IPS-18a (cell line): ENCODE results near the gene GGT1.
"Not testable (repeated sequence)": the region's sequence is repeated elsewhere in the genome, so short reads cannot be mapped to it uniquely, and the experiment has no call there.

ENCODE experiments used
- H3K27ac ChIP-seq: one replicate; pipeline ENCODE4 v1.5.1; 2013; ENCODE audit warnings: low read length
- H3K27me3 ChIP-seq: one replicate; pipeline ENCODE4 v1.6.1; 2013; ENCODE audit warnings: mild to moderate bottlenecking, low read length; ENCODE audit not compliant: control insufficient read depth, insufficient read depth
- H3K36me3 ChIP-seq: one replicate; pipeline ENCODE4 v1.6.1; 2013; ENCODE audit warnings: low read depth, low read length; ENCODE audit not compliant: control insufficient read depth
- H3K4me1 ChIP-seq: one replicate; pipeline ENCODE4 v1.6.1; 2013; ENCODE audit warnings: low read depth, low read length; ENCODE audit not compliant: control insufficient read depth
- H3K4me3 ChIP-seq: one replicate; pipeline ENCODE4 v1.5.1; 2013; ENCODE audit warnings: low read length
- H3K9ac ChIP-seq: one replicate; pipeline ENCODE4 v1.6.1; 2013; ENCODE audit warnings: mild to moderate bottlenecking, low read length, moderate library complexity
- H3K9me3 ChIP-seq: one replicate; pipeline ENCODE4 v1.6.1; 2013; ENCODE audit warnings: low read depth, low read length; ENCODE audit not compliant: control insufficient read depth

GGT1 gene

DNA sequence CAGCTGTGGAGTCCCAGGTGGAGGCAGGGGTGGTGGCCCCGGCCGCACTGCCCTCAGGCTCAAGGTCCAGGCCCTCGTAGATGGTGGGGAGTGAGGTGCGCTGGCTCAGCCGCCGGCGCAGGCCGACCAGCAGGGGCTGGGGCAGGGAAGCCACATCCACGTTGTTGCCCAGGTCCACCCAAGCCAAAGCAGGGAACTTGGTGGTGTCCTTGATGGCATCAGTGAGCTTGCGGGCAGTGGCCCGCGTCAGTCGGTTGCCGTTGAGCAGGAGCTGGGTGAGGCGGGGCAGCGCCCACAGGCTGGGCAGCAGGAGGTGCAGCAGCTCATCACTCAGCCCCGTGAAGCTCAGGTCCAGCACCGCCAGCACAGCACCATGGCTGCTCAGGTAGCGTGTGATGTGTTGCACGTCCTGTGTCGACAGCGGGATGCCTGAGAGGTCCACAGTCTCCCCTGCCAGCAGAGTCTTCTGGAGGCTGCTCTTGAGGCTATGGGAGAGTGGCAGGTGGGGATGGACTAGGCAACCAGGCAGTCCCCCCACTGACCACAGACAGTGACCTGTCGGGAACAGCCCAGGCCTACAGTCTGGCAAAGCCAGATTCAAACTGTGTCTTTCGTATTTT, 17.0 kb upstream of the GGT1 start:
- Histone ChIP-seq H3K9me3 (no peaks in the 10 kb centered on the region), H3K27ac (no peak overlapping the region), H3K27me3 (no peaks in the 10 kb centered on the region), H3K4me1 (no peaks in the 10 kb centered on the region), H3K36me3 (peaks cover 6% of the 10 kb centered on the region), H3K9ac (no peak overlapping the region), H3K4me3 (no peak overlapping the region)

DNA sequence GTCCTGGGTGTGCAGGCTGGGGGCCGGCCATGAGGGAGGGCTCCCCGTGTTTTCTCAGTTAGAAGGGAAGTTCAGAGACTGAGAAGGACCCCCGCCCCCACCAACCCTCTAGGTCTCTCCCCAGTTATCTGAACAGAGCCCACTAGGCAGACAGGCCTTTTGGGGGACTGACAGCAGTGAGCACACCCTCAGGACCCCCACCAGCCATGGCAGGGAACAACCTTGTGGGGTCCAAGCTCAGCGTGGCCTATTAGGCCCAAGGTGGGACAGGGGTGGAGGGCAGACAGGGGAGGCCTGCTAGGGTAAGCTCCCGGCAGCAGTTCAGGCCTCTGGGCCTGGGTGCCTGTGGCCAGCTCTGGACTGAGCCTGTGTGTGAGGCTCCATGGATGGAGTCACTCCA, 15.7 kb upstream of the GGT1 start:
- Histone ChIP-seq H3K36me3 (peaks cover 6% of the 10 kb centered on the region), H3K4me1 (peaks cover 4% of the 10 kb centered on the region), H3K9ac (no peak overlapping the region), H3K9me3 (no peaks in the 10 kb centered on the region), H3K27me3 (no peaks in the 10 kb centered on the region), H3K27ac (no peak overlapping the region), H3K4me3 (no peak overlapping the region)

DNA sequence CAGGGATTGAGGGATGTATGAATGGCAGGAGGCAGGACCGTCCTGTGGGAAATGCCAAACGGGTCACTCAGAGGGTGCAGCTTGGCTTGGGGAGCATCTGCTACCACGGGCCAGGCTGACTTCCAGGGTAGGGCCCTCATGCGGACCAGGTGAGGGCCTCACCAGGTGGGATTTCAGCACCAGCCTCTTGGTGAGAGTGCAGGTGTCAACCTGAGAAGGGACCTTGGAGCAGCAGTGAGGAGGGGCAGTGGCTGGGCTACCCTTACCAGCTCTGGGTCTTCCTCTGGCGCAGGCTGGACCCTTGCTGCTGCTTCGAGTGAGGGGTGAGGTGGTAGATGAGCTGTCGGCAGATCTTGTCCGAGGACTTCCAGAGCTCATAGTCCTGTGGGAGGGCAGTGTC, 15.0 kb upstream of the GGT1 start:
- H3K9me3 ChIP-seq = no peaks in the 10 kb centered on the region
- H3K4me3 ChIP-seq = no peak overlapping the region
- no peaks in the 10 kb centered on the region for H3K27me3 ChIP-seq
- no peak overlapping the region for H3K9ac ChIP-seq
- H3K27ac ChIP-seq = no peak overlapping the region
- H3K4me1 ChIP-seq = peaks cover 5% of the 10 kb centered on the region
- H3K36me3 ChIP-seq = peaks cover 6% of the 10 kb centered on the region

DNA sequence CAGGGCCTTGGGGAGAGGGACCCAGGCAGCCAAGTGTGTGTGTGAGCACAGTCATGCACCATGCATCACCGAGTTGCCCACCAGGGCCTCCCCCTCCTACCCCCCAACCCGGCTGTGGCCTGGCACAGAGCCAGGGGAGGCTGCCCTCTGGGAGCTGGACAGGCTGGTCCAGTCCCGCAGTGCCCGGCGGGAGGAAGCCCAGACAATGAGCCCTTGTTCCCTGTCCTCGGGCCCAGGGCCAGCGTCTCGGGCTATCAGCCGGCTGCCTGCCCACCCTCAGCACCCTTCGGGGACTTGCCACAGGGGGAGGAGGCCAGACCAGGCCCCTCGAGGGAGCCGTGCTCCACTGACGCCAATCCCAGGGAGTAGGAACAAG, 14.6 kb upstream of the GGT1 start:
- Histone ChIP-seq H3K36me3 (peaks cover 6% of the 10 kb centered on the region), H3K4me3 (no peak overlapping the region), H3K9ac (no peak overlapping the region), H3K4me1 (peaks cover 5% of the 10 kb centered on the region), H3K9me3 (no peaks in the 10 kb centered on the region), H3K27me3 (no peaks in the 10 kb centered on the region), H3K27ac (no peak overlapping the region)

DNA sequence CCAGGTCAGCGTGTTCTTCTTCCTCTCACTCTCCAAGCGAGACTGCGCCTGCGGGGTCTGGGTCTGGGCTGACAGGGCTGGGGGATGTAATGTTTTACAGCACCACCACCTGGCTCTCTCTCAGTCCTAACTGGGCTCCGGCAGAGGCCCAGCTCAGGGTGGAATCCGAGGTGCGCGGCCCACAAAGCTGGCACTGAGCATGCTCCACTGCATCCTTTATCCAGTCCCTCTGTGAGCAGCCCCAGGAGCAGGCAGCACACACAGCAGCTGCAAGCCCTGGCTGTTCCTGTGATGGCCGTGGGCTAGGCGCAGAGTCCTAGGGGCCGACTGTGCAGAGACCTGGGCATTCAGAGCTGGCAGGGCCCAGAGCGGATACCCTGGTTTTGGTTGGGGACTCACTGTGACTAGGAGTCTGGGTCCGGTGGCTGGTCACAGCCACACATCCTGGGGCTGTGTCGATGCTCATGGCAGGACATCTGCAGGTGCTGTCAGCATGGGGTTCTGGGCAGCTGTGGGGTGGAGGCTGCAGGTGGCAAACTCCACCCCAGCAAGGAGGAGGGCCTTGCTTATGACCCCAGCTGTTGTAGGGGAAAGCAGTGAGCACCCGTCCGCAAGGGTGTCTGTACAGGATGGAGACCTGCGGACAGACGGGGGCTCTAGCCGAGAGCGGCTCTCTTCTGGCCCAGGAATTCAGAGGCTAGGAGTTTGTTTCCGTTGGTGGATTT, 14.1 kb upstream of the GGT1 start:
- peaks cover 6% of the 10 kb centered on the region for H3K36me3 ChIP-seq
- H3K9ac ChIP-seq = no peak overlapping the region
- H3K4me3 ChIP-seq = no peak overlapping the region
- H3K27ac ChIP-seq = no peak overlapping the region
- peaks cover 5% of the 10 kb centered on the region for H3K4me1 ChIP-seq
- H3K9me3 ChIP-seq = no peaks in the 10 kb centered on the region
- no peaks in the 10 kb centered on the region for H3K27me3 ChIP-seq

DNA sequence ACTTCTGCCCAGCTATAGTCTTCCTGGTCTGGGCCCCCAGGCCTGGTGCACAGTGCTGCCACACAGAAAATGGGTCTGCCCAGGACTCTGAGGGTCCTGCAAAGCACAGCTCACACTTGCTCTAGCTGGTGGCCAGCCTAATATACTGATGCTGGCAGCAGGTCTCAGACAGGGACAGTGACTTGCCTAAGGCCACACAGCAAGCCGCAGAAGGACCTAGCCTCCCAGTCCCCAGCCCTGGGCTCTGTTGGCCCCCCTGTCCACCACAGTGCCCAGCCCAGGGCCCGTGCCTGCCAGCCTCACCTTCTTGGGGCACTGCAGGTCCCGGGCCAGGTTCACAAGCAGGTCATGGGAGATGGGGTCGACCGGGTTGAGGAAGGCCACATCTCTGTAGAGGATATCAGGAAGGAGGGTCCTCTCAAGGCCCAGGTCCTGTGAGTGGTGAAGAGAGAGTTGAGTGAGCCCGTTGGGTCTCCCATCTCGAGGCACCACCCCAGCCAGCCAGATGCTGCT, 13.4 kb upstream of the GGT1 start:
- H3K4me1 ChIP-seq = peaks cover 5% of the 10 kb centered on the region
- H3K36me3 ChIP-seq = peaks cover 6% of the 10 kb centered on the region
- no peak overlapping the region for H3K9ac ChIP-seq
- H3K4me3 ChIP-seq = no peak overlapping the region
- H3K27me3 ChIP-seq = no peaks in the 10 kb centered on the region
- no peak overlapping the region for H3K27ac ChIP-seq
- H3K9me3 ChIP-seq = no peaks in the 10 kb centered on the region

DNA sequence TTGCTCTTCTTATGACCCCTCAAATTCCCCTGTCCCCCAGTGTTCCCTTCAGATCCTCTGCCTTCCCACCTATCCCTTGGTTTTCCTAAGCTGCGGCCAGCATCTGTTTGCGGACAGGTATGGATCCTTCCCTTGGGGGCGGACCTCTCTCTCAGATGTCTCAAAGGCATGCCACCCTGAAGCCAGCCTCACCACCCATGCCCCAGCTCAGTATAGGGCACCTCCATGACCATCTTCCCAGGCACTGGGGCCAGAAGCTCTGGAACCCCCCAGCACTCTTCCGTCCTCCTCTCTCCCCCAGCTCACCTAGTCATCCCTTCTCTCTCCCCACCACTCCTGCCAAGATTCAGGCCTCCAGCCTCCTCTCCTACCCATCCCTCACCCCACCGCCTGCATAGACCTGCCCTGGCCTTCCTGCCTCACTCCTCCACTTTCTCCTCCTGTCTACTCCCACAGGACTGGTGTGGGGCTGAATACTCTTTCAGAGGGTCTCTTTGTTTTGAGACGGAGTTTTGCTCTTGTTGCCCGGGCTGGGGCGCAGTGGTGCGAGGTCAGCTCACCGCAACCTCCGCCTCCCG, 12.3 kb upstream of the GGT1 start:
- peaks cover 6% of the 10 kb centered on the region for H3K36me3 ChIP-seq
- H3K4me3 ChIP-seq = no peak overlapping the region
- no peak overlapping the region for H3K27ac ChIP-seq
- H3K4me1 ChIP-seq = peaks cover 5% of the 10 kb centered on the region
- no peak overlapping the region for H3K9ac ChIP-seq
- no peaks in the 10 kb centered on the region for H3K27me3 ChIP-seq
- no peaks in the 10 kb centered on the region for H3K9me3 ChIP-seq

DNA sequence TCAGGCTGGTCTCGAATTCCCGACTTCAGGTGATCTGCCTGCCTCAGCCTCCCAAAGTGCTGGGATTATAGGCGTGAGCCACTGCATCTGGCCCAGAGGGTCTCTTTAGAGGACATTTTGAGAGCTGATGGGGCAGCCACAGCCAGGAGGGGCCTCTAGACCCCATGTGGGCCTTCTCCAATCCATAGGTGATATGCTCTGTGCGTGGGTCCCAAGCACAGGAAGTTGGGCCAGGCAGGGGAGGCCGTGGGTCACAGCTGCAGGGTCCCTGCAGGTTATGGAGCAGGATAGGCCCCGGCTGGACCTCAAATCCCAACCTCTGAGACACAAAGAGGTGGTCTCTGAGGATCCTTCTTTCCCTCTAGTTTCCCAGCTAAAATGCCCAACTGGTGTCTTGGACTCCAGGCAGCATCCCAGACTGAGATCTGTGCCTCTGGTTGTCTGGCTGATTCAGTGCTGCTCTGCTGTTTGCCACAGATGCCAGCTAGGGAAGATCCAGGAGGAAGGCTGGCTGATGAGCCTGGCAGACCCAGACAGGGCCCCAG, 11.6 kb upstream of the GGT1 start:
- Histone ChIP-seq H3K9me3 (no peaks in the 10 kb centered on the region), H3K36me3 (peaks cover 6% of the 10 kb centered on the region), H3K9ac (no peak overlapping the region), H3K4me3 (no peak overlapping the region), H3K27ac (no peak overlapping the region), H3K27me3 (no peaks in the 10 kb centered on the region), H3K4me1 (peaks cover 5% of the 10 kb centered on the region)

DNA sequence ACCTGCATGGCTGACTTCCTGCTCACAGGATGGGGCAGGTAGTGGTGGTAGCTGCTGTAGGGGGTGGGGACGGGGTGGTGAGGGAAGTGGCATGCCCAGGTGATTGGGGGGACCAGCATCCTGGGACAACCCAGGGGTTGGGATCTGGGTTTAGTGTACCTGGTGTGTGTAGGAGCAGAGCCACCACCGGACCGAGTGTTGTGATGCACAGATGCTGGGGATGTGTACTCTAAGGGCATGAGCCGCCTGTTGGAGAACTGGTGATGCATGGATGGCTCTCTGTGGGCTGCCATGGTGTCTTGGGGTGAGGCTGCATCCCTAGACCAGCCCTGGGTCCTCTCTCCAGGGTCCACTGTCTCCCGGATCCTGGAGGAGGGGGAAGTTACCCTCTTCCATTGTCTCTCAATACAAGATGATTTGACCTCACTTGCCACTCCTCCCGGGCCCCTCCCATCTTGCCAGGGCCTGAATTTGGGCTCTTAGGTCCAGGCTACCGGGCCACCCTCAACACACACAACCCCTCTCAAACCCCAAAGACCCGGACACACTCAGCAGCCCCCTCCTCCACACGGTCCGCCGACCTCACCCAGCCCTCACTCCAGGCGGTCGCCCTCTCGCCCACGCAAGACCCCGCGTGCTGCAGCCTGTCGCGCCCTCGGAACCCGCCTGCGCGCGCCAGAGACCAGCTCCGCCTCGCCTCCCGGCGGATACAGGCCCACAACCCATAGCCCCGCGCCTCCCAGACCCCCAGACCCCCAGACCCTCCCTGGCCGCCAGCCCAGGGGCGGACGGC, 10.7 kb upstream of the GGT1 start:
- Histone ChIP-seq H3K9ac (peak overlapping the region; percentile 58), H3K4me3 (peak overlapping the region; percentile 65), H3K27ac (no peak overlapping the region)

DNA sequence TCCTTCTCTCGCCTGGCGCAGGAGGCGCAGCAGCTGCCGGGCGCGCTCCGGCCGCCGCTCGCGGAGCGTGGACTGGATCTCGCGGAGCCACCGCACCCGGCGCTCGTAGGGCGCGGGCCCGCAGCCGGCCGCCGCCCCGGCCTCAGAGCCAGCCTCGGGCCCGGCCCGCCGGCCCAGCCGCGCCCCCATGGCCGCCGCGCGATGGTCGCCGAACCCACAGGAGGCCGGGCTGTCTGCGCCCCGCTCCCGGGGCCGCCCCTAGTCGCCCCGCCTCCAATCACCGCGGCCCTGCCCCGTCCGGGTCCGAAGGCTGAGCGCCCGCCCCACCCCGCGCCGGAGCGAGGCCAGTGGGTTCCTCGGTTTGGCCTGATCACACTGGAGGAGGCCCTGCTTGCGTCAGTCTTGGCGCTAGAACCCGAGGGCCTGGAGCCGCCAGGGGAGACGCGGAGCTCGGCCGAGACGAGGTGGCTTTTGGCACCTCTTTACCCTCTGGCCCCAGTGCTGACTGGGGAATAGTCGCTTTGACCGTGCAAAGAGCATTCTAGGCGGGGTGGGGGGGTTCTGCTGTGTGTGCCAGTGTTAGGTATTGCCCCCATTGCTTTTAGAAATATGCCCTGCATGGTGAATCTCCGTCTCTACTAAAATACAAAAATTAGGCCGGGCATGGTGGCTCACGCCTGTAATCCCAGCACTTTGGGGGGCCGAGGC, 10.0 kb upstream of the GGT1 start, which contains the start of gene LRRC75B:
TSS of gene LRRC75B (minus strand) at position 223 of the 708 bp plus-strand sequence. CDS start at position 189, 34 bp downstream.
- Histone ChIP-seq H3K9ac (peak within 1 kb of the TSS; percentile 72), H3K36me3 (peaks cover 2% of the 10 kb centered on the region), H3K27ac (peak within 1 kb of the TSS; percentile 59), H3K9me3 (no peaks in the 10 kb centered on the region), H3K4me3 (peak within 1 kb of the TSS; percentile 65), H3K27me3 (no peaks in the 10 kb centered on the region), H3K4me1 (peaks cover 5% of the 10 kb centered on the region)

More for the DNA sequence above, 10.7 kb upstream of the GGT1 start:
- H3K4me1 ChIP-seq = peaks cover 5% of the 10 kb centered on the region
- no peaks in the 10 kb centered on the region for H3K27me3 ChIP-seq
- peaks cover 6% of the 10 kb centered on the region for H3K36me3 ChIP-seq
- H3K9me3 ChIP-seq = no peaks in the 10 kb centered on the region

DNA sequence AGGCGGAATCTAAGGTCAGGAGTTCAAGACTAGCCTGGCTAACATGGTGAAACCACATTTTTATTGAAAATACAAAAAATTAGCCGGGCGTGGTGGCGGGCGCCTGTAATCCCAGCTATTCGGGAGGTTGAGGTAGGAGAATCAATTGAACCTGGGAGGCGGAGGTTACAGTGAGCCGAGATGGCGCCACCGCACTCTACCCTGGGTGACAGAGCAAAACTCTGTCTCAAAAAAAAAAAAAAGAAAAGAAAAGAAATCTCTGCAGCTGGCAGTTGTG, 9.5 kb upstream of the GGT1 start:
- peak overlapping the region; percentile 61 for H3K4me3 ChIP-seq
- peak overlapping the region; percentile 72 for H3K9ac ChIP-seq
- H3K9me3 ChIP-seq, H3K36me3 ChIP-seq, H3K27ac ChIP-seq, H3K27me3 ChIP-seq, H3K4me1 ChIP-seq: not testable (repeated sequence)
